K562 (cell line): ENCODE results near the gene SNCB. TPM values are rescaled to one million over a fixed set of nuclear protein-coding genes. Genes with fewer than 3 reads are reported as not detected.
A peak's percentile ranks its signal among the peaks of the same experiment; 100 is the strongest.

Experiments used
- ATAC-seq: fragments of 200-7000 bp; cut with Tn5 transposase; 3 replicates; pipeline ENCODE4 v1.9.1; 2020; ENCODE audit warnings: moderate library complexity
- BruUV-seq: library from RNA; stranded (reverse); fragments of 400-500 nt; replicated peaks from 2 replicates; lab custom pipeline; 2021; lab: Mats Ljungman, UMichigan
- CTCF ChIA-PET: fragments of 300-600 bp; formaldehyde crosslinking; extraction: SDS; loops from one replicate; lab custom pipeline; 2021; ENCODE audit warnings: low intra/inter-chr PET ratio; lab: Yijun Ruan, JAX
- POLR2A ChIA-PET: fragments of 300-600, 350-650 bp; sonication (Branson Sonifier 250); formaldehyde crosslinking; extraction: SDS; loops from one replicate; lab custom pipeline; 2021; ENCODE audit warnings: antibody characterized with exemption, inconsistent platforms; lab: Yijun Ruan, JAX
- DNase-seq, 4 experiments: peaks; one replicate each; pipeline versions ENCODE4 v3.0.0 to v3.0.0-alpha.2; 2011 to 2018; ENCODE audit warnings: low spot score in 3 of 4, mixed read lengths in 3 of 4; ENCODE audit errors: extremely low read depth in 1 of 4
- FAIRE-seq: peaks from 2 replicates; lab custom pipeline; 2011; peaks lifted over from hg19 to GRCh38; lab: Jason Lieb, UNC
- H2AFZ ChIP-seq: 2 replicates; pipeline ENCODE4 v1.6.0; 2011; ENCODE audit warnings: low read depth, low read length, control low read depth, inconsistent platforms
- H3K27ac ChIP-seq: fragments of 200-600 bp; 3 replicates; pipeline ENCODE4 v1.8.0; 2011; ENCODE audit warnings: low read depth, mild to moderate bottlenecking, control low read depth, inconsistent platforms, low read length, moderate library complexity, mixed read lengths; ENCODE audit errors: extremely low read depth
- H3K27me3 ChIP-seq, 2 experiments: fragments of 300-600 bp in 1 of 2; 2 replicates in 1 of 2; 3 replicates in 1 of 2; pipeline versions ENCODE4 v1.6.0 to v1.8.0; 2011; ENCODE audit warnings: inconsistent platforms in 2 of 2, low read length in 2 of 2, mild to moderate bottlenecking in 1 of 2, mixed read lengths in 1 of 2, moderate library complexity in 1 of 2; ENCODE audit not compliant: control insufficient read depth in 2 of 2, insufficient read depth in 2 of 2
- H3K36me3 ChIP-seq: fragments of 300-600 bp; 3 replicates; pipeline ENCODE4 v1.8.0; 2011; ENCODE audit warnings: mild to moderate bottlenecking, low read length, inconsistent platforms; ENCODE audit not compliant: control insufficient read depth, insufficient read depth
- H3K4me1 ChIP-seq, 2 experiments: fragments of 200-600 bp in 1 of 2; replicated peaks in 1 of 2; 2 replicates in 1 of 2; 3 replicates in 1 of 2; pipeline versions ENCODE4 v1.5.1 to v1.8.0; 2011; ENCODE audit warnings: inconsistent platforms in 2 of 2, low read length in 2 of 2, mild to moderate bottlenecking in 1 of 2, mixed read lengths in 1 of 2, moderate library complexity in 1 of 2; ENCODE audit not compliant: control insufficient read depth in 2 of 2, insufficient read depth in 2 of 2
- H3K4me2 ChIP-seq: 2 replicates; pipeline ENCODE4 v1.6.1; 2011; ENCODE audit warnings: low read length, control low read depth, inconsistent platforms, mixed read lengths; ENCODE audit not compliant: insufficient read depth
- H3K4me3 ChIP-seq: fragments of 200-600 bp; sonication (generic), shearing (Covaris generic); 2 replicates; pipeline ENCODE4 v1.5.1; 2016; ENCODE audit warnings: control low read depth, inconsistent platforms
- H3K79me2 ChIP-seq: fragments of 200-600 bp; 3 replicates; pipeline ENCODE4 v1.8.0; 2011; ENCODE audit warnings: low read length, inconsistent platforms; ENCODE audit not compliant: control insufficient read depth, insufficient read depth
- H3K9ac ChIP-seq, 2 experiments: 2 replicates each; pipeline versions ENCODE4 v1.6.0 to v1.6.1; 2011; ENCODE audit warnings: low read depth in 2 of 2, low read length in 2 of 2, control low read depth in 1 of 2, inconsistent platforms in 1 of 2, mild to moderate bottlenecking in 1 of 2, mixed read lengths in 1 of 2; ENCODE audit not compliant: insufficient read depth in 1 of 2
- H3K9me1 ChIP-seq: one replicate; pipeline ENCODE4 v1.6.0; 2011; ENCODE audit warnings: inconsistent platforms, mild to moderate bottlenecking, low read length, moderate library complexity; ENCODE audit not compliant: control insufficient read depth, insufficient read depth
- H3K9me3 ChIP-seq: replicated peaks from 2 replicates; pipeline ENCODE4 v1.5.1; 2011; ENCODE audit warnings: low read depth, low read length, inconsistent platforms; ENCODE audit not compliant: control insufficient read depth, insufficient read depth
- H4K20me1 ChIP-seq: replicated peaks from 2 replicates; pipeline ENCODE4 v1.6.1; 2011; ENCODE audit warnings: low read length, inconsistent platforms, mixed read lengths; ENCODE audit not compliant: control insufficient read depth, insufficient read depth
- CBX1 ChIP-seq: sonication (generic); IDR thresholded peaks from 2 replicates; pipeline ENCODE4 v1.6.1; 2016; ENCODE audit warnings: antibody characterized with exemption, low read depth, mild to moderate bottlenecking
- HDAC1 ChIP-seq, 2 experiments: fragments of 450-650 bp; IDR thresholded peaks; 2 replicates each; pipeline ENCODE4 v1.6.1; 2016 to 2017; ENCODE audit warnings: inconsistent platforms in 1 of 2, mild to moderate bottlenecking in 1 of 2, moderate library complexity in 1 of 2
- LCOR ChIP-seq: sonication (generic); formaldehyde crosslinking; IDR thresholded peaks from 2 replicates; pipeline ENCODE4 v1.8.0; 2022; ENCODE audit warnings: mild to moderate bottlenecking, missing genetic modification reagents
- NFIC ChIP-seq: fragments of 450-650 bp; IDR thresholded peaks from 2 replicates; pipeline ENCODE4 v1.6.1; 2017; ENCODE audit warnings: mild to moderate bottlenecking, inconsistent platforms
- NONO ChIP-seq, 2 experiments: fragments of 200-400 bp in 1 of 2; fragments of 450-650 bp in 1 of 2; formaldehyde crosslinking in 1 of 2; IDR thresholded peaks; 2 replicates each; pipeline ENCODE4 v1.6.1; 2017; ENCODE audit warnings: low read depth in 2 of 2, mild to moderate bottlenecking in 2 of 2, moderate library complexity in 2 of 2, low read length in 1 of 2
- NR2C2 ChIP-seq, 2 experiments: fragments of 200-800 bp in 1 of 2; sonication (Bioruptor generic) in 1 of 2; sonication (generic) in 1 of 2; formaldehyde crosslinking in 1 of 2; IDR thresholded peaks; 2 replicates each; pipeline versions ENCODE4 v1.6.1 to v1.8.0; 2016 to 2022; ENCODE audit warnings: mild to moderate bottlenecking in 1 of 2, missing compliant biosample characterization in 1 of 2, missing genetic modification characterization in 1 of 2, missing genetic modification reagents in 1 of 2
- POLR2B ChIP-seq: fragments of 450-650 bp; IDR thresholded peaks from 2 replicates; pipeline ENCODE4 v1.6.1; 2018; ENCODE audit warnings: low read depth; ENCODE audit not compliant: partially characterized antibody
- SMARCC2 ChIP-seq: fragments of 450-650 bp; IDR thresholded peaks from 2 replicates; pipeline ENCODE4 v1.6.1; 2017; ENCODE audit warnings: antibody characterized with exemption, moderate library complexity, mild to moderate bottlenecking, low read depth
- SREBF2 ChIP-seq: sonication (generic); formaldehyde crosslinking; IDR thresholded peaks from 2 replicates; pipeline ENCODE4 v1.4.0; 2020; ENCODE audit warnings: mild to moderate bottlenecking, missing genetic modification reagents
- ZBTB7A ChIP-seq: IDR thresholded peaks from 2 replicates; pipeline ENCODE4 v1.6.1; 2011; ENCODE audit warnings: low read depth, mild to moderate bottlenecking, low read length, moderate library complexity, borderline replicate concordance; ENCODE audit not compliant: control insufficient read depth
- ZNF431 ChIP-seq: sonication (generic); formaldehyde crosslinking; IDR thresholded peaks from 2 replicates; pipeline ENCODE4 v1.8.0; 2022; ENCODE audit warnings: mild to moderate bottlenecking, missing genetic modification reagents
- WGBS: fragments of 100-300 bp; shearing (Covaris generic); methylation state at CpG from one replicate; pipeline ENCODE4 v1.1.6; 2016; ENCODE audit warnings: low coverage, mixed read lengths; ENCODE audit not compliant: insufficient coverage; ENCODE audit errors: missing lambda C conversion rate; 5-methylcytosine and 5-hydroxymethylcytosine counted together
- in situ Hi-C: fragments of 300-500 bp; cut with MboI; formaldehyde crosslinking; loops from 4 replicates; pipeline ENCODE4 v1.15.0; 2018; ENCODE audit warnings: inconsistent platforms, mixed read lengths
- intact Hi-C: fragments of 100-400 bp; cut with micrococcal nuclease; formaldehyde crosslinking; loops from 2 replicates; pipeline ENCODE4 v1.14.2; 2022
- polyA plus RNA-seq, 8 experiments: library from polyadenylated mRNA; depleted of rRNA in 4 of 8; stranded (reverse) in 5 of 8; unstranded in 3 of 8; fragments of >200 nt; fragmentation: Nextera tagmentation in 2 of 8; fragmentation: Illumina TruSeq in 1 of 8; extraction: Ambion mirVana in 2 of 8; extraction: Trizol in 1 of 8; gene quantifications; 2 replicates each; pipeline versions ENCODE4 v1.2.1 to v1.2.3, GENCODE V29; 2011 to 2014; ENCODE audit warnings: inconsistent platforms in 1 of 8, missing spikeins in 1 of 8
- total RNA-seq, 7 experiments: library from RNA; depleted of rRNA in 6 of 7; stranded (reverse); fragments of >200 nt in 6 of 7; fragmentation: Illumina TruSeq in 2 of 7; extraction: Trizol in 2 of 7; gene quantifications; 2 replicates each; pipeline versions ENCODE4 v1.2.1 to v1.2.3, GENCODE V29; 2011 to 2021; ENCODE audit warnings: low replicate concordance in 1 of 7
- TF ChIP-seq, protein P1 (sequence below), 2 experiments: fragments of 450-650 bp in 1 of 2; sonication (generic) in 1 of 2; formaldehyde crosslinking in 1 of 2; IDR thresholded peaks in 1 of 2; conservative IDR thresholded peaks in 1 of 2; 2 replicates each; pipeline versions ENCODE4 v1.6.1 to v1.8.1; 2016 to 2023; ENCODE audit warnings: mild to moderate bottlenecking in 2 of 2, moderate library complexity in 2 of 2, inconsistent platforms in 1 of 2, missing genetic modification reagents in 1 of 2

The SNCB gene
- total and polyA plus RNA-seq, 9 of the 15 experiments (the other 6 are each of a cell fraction or from before 2014, with no cell fraction given): not detected

DNA sequence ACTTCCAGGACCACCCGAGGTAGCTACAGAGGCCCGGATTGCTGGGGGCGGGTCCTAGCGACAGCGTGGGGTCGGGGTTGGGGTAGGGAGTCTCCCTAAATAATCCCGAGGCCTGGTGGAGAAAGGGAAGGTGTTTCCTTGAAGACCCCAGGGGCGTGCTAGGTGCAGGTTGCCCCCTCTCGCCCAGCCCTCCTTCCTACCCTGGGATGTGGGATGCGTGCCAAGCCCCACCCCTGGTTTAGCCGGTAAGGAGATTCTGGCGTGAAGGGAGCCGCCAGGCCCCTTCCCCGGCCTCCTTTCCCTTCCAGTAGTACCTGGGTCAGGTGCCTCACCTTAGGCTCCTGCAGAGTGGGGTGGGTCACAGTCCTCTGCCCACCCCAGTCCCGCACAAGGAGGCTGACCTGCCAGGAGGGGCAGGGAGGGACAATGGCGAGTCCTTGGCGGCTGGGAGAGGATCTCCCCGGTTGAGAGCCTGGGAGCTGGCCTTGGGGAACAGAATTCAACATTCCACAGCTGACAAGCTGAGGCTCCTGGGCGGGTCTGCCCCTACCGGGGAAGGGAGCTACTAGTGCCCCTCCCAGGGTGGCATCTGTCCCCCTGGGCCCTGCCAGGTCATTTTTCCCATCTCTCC, 17.6 kb upstream of the SNCB start:
- TF ChIP-seq CBX1: no peak
- 0 out of 4 replicates have a peak, but pooled peaks of 1 of the 2 experiments have one; percentile 2 for TF ChIP-seq HDAC1 (IDR thresholded peaks at IDR 0.05)
- peak; percentile 89 for TF ChIP-seq NFIC
- TF ChIP-seq NR2C2 (CRISPR knock-in tag; IDR thresholded peaks at IDR 0.05): no peak
- 0 out of 2 replicates have a peak, but pooled peaks have one; percentile 13 for TF ChIP-seq NR2C2 (tag; IDR thresholded peaks at IDR 0.05)
- TF ChIP-seq ZNF431: no peak
- TF ChIP-seq LCOR: 0 out of 2 replicates have a peak, but pooled peaks have one; percentile 16
- TF ChIP-seq, protein P1, sequence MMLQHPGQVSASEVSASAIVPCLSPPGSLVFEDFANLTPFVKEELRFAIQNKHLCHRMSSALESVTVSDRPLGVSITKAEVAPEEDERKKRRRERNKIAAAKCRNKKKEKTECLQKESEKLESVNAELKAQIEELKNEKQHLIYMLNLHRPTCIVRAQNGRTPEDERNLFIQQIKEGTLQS (IDR thresholded peaks at IDR 0.05): no peak
- TF ChIP-seq, protein P1 (CRISPR knock-in tag; conservative IDR thresholded peaks at IDR 0.05): no peak
- no peak for TF ChIP-seq SREBF2 (CRISPR knock-in tag)
- TF ChIP-seq NONO (IDR thresholded peaks at IDR 0.05; ENCODE audit: low read depth in 2 of 2, low read length in 1 of 2): 0 out of 4 replicates have a peak, but pooled peaks of 1 of the 2 experiments have one; percentile 38
- no peak for TF ChIP-seq SMARCC2
- TF ChIP-seq POLR2B: no peak
- TF ChIP-seq ZBTB7A: 0 out of 2 replicates have a peak, but pooled peaks have one; percentile 20
- peak; percentile 9 for ATAC-seq
- intact Hi-C loops: loop anchor here (10.0 kb wide), 1 partner anchor 73 kb away; no protein-coding TSS in a partner anchor
- no peaks in the 10 kb centered on the region for H3K27me3 ChIP-seq
- H3K9me3 ChIP-seq: no peaks in the 10 kb centered on the region
- peak overlapping the region; percentile 86 for H3K4me2 ChIP-seq
- H3K27ac ChIP-seq: peak overlapping the region; percentile 78
- 2% methylated on average over 12 of the region's 20 CpGs for WGBS
- peaks cover 19% of the 10 kb centered on the region for H4K20me1 ChIP-seq
- POLR2A ChIA-PET: interaction anchor here (0.6 to 2.1 kb wide), 4 partner anchors 9 to 798 kb away, joined by 3 to 10 read pairs (median 4); no protein-coding TSS in a partner anchor
- no peak for FAIRE-seq
- H3K9ac ChIP-seq: peak overlapping the region; percentile 85 to 92
- H3K9me1 ChIP-seq: peaks cover 15% of the 10 kb centered on the region
- BruUV-seq: TSS peak; percentile 43
- H3K4me1 ChIP-seq: peaks cover 48 to 87% of the 10 kb centered on the region in 2 experiments
- in situ Hi-C loops: no loop called here
- peak overlapping the region; percentile 81 for H2AFZ ChIP-seq
- CTCF ChIA-PET: interaction anchor here (0.6 kb wide), 1 partner anchor 657 kb away, joined by 3 read pairs; no protein-coding TSS in a partner anchor
- H3K36me3 ChIP-seq: peaks cover 14% of the 10 kb centered on the region; the same call in 2 of the 3 replicates
- DNase-seq: peak; percentile 61 to 68 (median 66)
- H3K79me2 ChIP-seq: peaks cover 45% of the 10 kb centered on the region
- H3K4me3 ChIP-seq: peak overlapping the region; percentile 73
